Renal cortex interstitium (tissue), 11 donors: ENCODE measurements around the gene LRMDA. TPM values are rescaled to one million over a fixed set of nuclear protein-coding genes. Genes with fewer than 3 reads are reported as not detected.
A peak's percentile ranks its signal among the peaks of the same experiment; 100 is the strongest.
"Not testable (repeated sequence)": the region's sequence is repeated elsewhere in the genome, so short reads cannot be mapped to it uniquely, and the experiment has no call there.

Source experiments
- DNase-seq, 11 donors: peaks; one replicate each; pipeline ENCODE4 v3.0.0-alpha.2; 2013; ENCODE audit warnings: low read depth in 9 of 11, low spot score in 4 of 11; ENCODE audit errors: extremely low read depth in 1 of 11
- polyA plus RNA-seq, 3 donors: library from polyadenylated mRNA; unstranded; fragments of 120-200 nt; gene quantifications; one replicate each; pipeline ENCODE4 v1.2.1, GENCODE V29; 2013; ENCODE audit not compliant: insufficient read length in 3 of 3

LRMDA gene
- polyA plus RNA-seq, 3 donors, result 17.1 to 22.3 (median 21.0) TPM

- DNase-seq, result no peak
These were observed 79.6 kb downstream of the LRMDA start for GRCh38 chr10:75511011-75511410.

DNA sequence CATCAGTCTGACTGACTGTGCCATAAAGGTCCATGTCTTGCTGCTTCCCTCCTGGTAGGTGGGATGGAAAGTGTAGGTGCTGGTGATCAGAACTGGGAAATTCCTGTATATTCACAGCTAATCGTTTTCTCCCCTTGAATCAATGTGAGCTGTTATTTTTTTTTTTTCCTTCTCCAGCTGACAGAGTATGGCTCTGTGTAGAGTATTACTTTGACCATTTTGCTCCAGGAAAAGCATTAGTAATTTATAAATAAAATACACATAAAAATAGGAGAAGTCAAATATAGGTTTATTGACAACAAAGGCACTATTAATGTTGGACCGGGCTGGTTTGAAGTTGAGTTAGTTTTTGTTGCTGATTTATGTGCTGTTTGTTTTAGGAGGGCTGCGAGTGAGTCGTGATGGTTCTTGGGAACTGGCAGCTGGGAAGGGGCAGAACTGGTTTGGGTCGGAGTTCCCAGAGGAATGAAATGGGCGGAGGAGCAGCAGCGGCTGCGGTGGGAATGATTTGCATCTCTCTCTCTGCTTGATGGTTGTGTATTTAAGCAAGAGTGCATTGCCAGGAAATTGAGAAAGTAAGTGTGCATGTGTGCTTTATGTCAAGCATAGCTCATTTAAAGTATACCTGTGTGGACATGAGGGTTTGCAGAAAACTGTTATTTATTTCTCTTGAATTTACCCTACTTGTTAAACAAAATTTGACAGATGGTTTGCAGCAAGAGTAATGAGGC is 80.9 kb downstream of the LRMDA start:
- DNase-seq, result peak in 3 of 11 donors; percentile 10 to 39 (median 27)

- no peak for DNase-seq
These were observed 82.0 kb downstream of the LRMDA start for GRCh38 chr10:75513292-75513885.

DNA sequence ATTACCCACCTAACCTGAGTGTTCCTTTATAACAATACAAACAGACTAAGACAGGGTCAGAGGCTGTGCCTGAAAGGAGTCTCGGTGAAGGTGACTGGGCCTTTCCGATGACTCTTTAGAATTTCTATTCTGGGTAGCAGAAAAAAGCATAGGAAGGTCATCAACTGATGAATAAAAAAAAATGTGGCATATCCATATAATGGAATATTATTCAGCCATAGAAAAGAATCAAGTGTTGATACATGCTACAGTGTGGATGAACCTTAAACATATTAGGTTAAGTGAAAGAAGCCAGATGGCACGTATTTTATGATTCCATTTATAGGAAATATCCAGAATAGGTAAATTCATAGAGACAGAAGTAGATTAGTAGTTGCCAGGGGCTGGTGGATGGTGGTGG is 83.4 kb downstream of the LRMDA start:
- DNase-seq, result no peak

- not testable (repeated sequence) for DNase-seq
These were observed 84.7 kb downstream of the LRMDA start for GRCh38 chr10:75516154-75516553.

DNA sequence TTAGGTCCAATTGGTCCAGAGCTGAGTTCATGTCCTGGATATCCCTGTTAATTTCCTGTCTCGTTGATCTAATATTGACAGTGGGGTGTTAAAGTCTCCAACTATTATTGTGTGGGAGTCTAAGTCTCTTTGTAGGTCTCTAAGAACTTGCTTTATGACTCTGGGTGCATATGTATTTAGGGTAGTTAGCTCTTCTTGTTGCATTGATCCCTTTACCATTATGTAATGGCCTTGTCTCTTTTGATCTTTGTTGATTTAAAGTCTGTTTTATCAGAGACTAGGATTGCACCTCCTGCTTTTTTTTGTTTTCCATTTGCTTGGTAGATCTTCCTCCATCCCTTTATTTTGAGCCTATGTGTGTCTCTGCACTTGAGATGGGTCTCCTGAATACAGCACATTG is 87.8 kb downstream of the LRMDA start:
- not testable (repeated sequence) for DNase-seq

DNA sequence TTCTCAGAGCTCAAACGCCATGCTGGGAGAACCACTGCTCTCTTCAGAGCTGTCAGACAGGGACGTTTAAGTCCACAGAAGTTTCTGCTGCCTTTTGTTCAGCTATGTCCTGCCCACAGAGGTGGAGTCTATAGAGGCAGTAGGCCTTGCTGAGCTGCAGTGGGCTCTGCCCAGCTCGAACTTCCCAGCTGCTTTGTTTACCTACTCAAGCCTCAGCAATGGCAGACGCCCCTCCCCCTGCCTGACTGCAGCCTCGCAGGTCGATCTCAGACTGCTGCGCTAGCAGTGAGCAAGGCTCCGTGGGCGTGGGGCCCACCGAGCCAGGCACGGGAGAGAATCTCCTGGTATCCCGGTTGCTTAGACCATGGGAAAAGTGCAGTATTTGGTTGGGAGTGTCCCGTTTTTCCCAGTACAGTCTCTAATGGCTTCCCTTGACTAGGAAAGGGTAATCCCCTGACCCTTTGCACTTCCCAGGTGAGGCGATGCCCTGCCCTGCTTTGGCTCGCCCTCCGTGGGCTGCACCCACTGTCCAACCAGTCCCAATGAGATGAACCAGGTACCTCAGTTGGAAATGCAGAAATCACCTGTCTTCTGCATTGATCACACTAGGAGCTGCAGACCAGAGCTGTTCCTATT is 89.9 kb downstream of the LRMDA start:
- not testable (repeated sequence) for DNase-seq

DNA sequence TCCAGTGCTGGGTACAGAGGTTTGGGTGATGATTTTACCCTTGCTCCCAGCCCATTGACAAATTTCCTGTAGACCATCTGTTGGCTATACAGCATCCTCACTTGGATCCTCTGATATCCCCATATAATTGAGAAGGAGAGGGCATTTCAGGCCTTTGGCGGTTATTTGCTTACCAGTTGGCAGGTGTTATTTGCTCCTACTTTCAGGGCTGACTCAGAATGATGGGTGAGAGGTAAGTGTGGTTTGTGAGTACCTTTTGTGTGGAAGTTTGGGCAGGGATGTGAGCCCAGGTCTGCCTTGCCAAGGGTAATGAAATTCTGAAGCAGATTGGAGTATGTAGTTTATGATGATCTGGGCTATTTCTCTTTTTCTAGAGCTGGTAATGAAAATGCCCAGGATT is 93.6 kb downstream of the LRMDA start:
- DNase-seq, result no peak

- DNase-seq, result no peak
These were observed 94.2 kb downstream of the LRMDA start for GRCh38 chr10:75525646-75526045.

- no peak for DNase-seq
These were observed 96.1 kb downstream of the LRMDA start for GRCh38 chr10:75527542-75527941.

GRCh38 chr10:75528392-75528791 is 97.0 kb downstream of the LRMDA start:
- DNase-seq, result no peak

GRCh38 chr10:75530299-75530698 is 98.9 kb downstream of the LRMDA start:
- DNase-seq, result peak in 7 of 11 donors; percentile 46 to 67 (median 65)

GRCh38 chr10:75531571-75532031 is 100.2 kb downstream of the LRMDA start:
- DNase-seq, result no peak

GRCh38 chr10:75532253-75532924 is 101.0 kb downstream of the LRMDA start:
- DNase-seq, result no peak

GRCh38 chr10:75538144-75538543 is 106.7 kb downstream of the LRMDA start:
- DNase-seq, result no peak

DNA sequence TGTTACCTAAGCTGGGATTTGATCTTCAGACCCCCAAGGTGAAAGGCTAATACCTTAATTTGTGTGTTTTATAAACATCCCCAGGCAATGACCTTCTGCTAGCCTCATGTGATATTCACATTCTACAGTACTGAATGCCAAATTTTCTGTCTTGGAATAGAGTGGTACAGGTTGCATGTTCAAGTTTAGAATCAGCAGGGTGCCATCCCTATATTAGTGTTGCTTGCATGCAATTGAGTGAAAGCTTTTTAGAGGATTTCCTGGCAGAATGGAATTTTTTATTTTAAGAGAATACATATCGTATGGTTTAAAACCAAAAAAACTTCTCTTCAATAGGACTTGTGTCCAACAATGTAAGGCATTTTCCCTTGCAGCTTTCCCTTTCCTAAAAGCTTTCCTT is 107.3 kb downstream of the LRMDA start:
- DNase-seq, result no peak

DNA sequence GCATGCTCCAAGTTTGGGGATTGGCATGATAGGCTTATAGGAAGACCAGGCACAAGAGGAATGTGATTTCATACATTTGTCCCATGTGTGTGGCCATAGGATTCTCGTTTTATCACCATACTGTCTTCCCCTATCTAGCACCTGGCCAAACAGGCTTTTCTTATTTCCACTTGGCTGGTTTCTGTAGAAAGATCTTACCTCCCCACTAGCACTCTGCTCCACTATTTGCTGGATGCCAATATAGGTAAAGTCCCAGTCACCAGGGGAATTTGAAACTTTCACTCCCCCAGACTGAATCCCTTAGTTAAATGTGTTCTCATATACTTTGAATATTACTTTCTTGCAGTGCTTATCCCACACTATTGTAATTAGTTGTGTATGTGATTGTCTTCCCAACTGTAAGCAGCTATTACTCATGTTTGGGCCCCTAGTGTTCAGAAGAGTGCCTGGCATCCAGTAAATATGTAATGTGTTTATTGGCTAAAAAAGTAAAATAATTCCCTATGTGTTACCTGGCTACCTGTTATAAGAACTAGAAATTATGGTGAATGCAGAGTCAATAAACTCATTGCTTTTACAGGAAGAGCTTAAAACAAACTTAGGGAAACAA is 109.0 kb downstream of the LRMDA start:
- DNase-seq, result no peak

DNA sequence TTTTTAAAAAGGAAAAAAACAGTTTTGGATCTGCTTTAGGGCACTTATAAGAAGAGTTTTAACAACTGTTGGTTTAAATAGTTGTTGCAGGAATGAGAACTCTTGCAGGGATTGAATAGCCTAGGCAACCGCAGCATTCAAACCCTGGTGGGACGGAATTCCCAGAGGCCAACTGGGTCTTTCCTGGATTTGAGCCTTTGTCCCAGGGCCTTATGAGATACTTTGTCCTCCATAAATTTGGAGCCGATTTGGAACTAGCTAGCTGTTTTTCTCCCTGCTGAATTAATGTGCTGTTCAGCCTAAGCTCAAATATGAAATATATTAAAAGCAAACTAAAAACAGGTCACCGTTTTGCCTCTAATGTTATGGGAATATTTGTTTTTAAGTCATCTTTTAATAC is 109.6 kb downstream of the LRMDA start:
- DNase-seq, result no peak

- DNase-seq, result no peak
These were observed 110.0 kb downstream of the LRMDA start for GRCh38 chr10:75541411-75541810.
